IPS-20b (cell line): ENCODE results near the gene NELFA.
A peak's percentile ranks its signal among the peaks of the same experiment; 100 is the strongest.
"Not testable (repeated sequence)": the region's sequence is repeated elsewhere in the genome, so short reads cannot be mapped to it uniquely, and the experiment has no call there.

Experiments used
- H3K27ac ChIP-seq: one replicate; pipeline ENCODE4 v1.5.1; 2013; ENCODE audit warnings: low read length
- H3K27me3 ChIP-seq: 2 replicates; pipeline ENCODE4 v1.6.1; 2013; ENCODE audit warnings: mild to moderate bottlenecking, low read length, inconsistent platforms; ENCODE audit not compliant: insufficient read depth
- H3K36me3 ChIP-seq: 2 replicates; pipeline ENCODE4 v1.6.1; 2013; ENCODE audit warnings: low read depth, mild to moderate bottlenecking, inconsistent platforms, low read length, moderate library complexity; ENCODE audit not compliant: insufficient read depth
- H3K4me1 ChIP-seq: 2 replicates; pipeline ENCODE4 v1.6.1; 2013; ENCODE audit warnings: mild to moderate bottlenecking, control low read depth, inconsistent platforms, low read length, moderate library complexity; ENCODE audit not compliant: insufficient read depth
- H3K4me3 ChIP-seq: 2 replicates; pipeline ENCODE4 v1.5.1; 2013; ENCODE audit warnings: mild to moderate bottlenecking, low read length, inconsistent platforms
- H3K9ac ChIP-seq: 2 replicates; pipeline ENCODE4 v1.6.1; 2013; ENCODE audit warnings: low read depth, mild to moderate bottlenecking, inconsistent platforms, low read length, moderate library complexity
- H3K9me3 ChIP-seq: 2 replicates; pipeline ENCODE4 v1.6.1; 2013; ENCODE audit warnings: mild to moderate bottlenecking, low read depth, low read length, inconsistent platforms; ENCODE audit not compliant: insufficient read depth

The NELFA gene

DNA sequence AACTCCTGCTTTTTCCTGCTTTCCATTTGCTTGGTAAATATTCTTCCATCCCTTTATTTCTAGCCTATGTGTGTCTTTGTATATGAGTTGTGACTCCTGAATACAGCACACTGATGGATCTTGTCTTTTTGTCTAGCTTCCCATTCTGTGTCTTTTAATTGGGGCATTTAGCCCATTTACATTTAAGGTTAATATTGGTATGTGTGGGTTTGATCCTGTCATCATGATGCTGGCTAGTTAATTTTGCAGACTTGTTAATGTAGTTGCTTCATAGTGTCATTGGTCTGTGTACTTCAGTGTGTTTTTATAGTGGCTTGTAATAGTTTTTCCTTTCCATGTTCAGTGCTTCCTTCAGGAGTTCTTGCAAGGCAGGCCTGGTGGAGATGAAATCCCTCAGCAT lies 22.4 kb upstream of the NELFA start:
- H3K4me3 ChIP-seq, H3K36me3 ChIP-seq, H3K9ac ChIP-seq, H3K9me3 ChIP-seq, H3K27ac ChIP-seq, H3K4me1 ChIP-seq: not testable (repeated sequence)
- H3K27me3 ChIP-seq = peaks cover 48% of the 10 kb centered on the region

DNA sequence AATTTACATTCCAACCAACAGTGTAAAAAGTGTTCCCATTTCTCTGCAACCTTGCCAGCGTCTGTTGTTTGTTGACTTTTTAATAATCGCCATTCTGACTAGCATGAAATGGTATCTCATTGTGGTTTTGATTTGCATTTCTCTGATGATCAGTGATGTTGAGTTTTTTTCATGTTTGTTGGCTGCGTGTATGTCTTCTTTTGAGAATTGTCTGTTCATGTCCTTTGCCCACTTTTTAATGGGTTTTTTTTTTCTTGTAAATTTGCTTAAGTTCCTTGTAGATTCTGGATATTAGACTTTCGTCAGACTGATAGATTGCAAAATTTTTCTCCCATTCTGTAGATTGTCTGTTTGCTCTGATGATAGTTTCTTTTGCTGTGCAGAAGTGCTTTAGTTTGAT lies 18.3 kb upstream of the NELFA start:
- not testable (repeated sequence) for H3K27ac ChIP-seq, H3K36me3 ChIP-seq, H3K4me3 ChIP-seq, H3K9me3 ChIP-seq, H3K4me1 ChIP-seq, H3K9ac ChIP-seq
- H3K27me3 ChIP-seq = peaks cover 15% of the 10 kb centered on the region; the same call in 1 of the 2 replicates

DNA sequence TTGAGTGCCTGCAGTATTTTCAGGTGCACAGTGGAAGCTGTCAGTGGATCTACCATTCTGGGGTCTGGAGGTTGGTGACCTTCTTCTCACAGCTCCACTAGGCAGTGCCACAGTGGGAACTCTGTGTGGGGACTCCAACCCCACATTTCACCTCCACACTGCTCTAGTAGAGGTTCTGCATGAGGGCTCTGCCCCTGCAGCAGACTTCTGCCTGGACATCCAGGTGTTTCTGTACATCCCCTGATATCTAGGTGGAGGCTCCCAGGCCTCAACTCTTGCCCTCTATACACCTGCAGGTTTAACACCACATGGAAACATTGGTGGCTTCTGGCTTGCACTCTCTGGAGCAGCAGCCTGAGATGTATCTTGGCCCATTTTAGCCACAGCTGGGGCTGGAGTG lies 17.0 kb upstream of the NELFA start:
- H3K27me3 ChIP-seq = peaks cover 15% of the 10 kb centered on the region; the same call in 1 of the 2 replicates
- no peak overlapping the region for H3K27ac ChIP-seq
- H3K4me1 ChIP-seq = no peaks in the 10 kb centered on the region; the same call in 1 of the 2 replicates
- no peak overlapping the region for H3K9ac ChIP-seq
- H3K9me3 ChIP-seq = peaks cover 5% of the 10 kb centered on the region; the same call in 1 of the 2 replicates
- no peaks in the 10 kb centered on the region for H3K36me3 ChIP-seq
- H3K4me3 ChIP-seq = no peak overlapping the region

DNA sequence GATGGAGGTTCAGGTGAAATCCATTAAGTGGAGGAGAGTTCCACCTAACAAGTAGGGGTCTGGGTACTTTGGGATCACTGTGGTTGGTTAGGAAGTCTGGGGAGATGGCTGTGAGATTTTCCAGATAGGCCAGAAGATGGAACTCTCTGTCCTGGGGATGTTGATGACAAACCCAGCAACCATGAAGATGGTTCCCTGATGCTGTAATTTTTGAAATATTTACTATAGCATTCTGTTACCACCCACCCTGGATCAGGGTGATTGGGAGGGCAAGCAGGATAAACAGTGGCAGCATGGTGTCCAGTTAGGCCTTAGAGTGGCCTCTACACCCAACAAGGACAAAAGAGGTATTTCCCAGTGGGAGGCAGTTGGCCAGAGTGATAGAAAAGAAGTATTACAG lies 15.9 kb upstream of the NELFA start:
- Histone ChIP-seq H3K27ac (no peak overlapping the region), H3K36me3 (no peaks in the 10 kb centered on the region), H3K9me3 (peaks cover 5% of the 10 kb centered on the region; the same call in 1 of the 2 replicates), H3K4me3 (no peak overlapping the region), H3K27me3 (peaks cover 6% of the 10 kb centered on the region; the same call in 1 of the 2 replicates), H3K9ac (no peak overlapping the region), H3K4me1 (no peaks in the 10 kb centered on the region; the same call in 1 of the 2 replicates)

DNA sequence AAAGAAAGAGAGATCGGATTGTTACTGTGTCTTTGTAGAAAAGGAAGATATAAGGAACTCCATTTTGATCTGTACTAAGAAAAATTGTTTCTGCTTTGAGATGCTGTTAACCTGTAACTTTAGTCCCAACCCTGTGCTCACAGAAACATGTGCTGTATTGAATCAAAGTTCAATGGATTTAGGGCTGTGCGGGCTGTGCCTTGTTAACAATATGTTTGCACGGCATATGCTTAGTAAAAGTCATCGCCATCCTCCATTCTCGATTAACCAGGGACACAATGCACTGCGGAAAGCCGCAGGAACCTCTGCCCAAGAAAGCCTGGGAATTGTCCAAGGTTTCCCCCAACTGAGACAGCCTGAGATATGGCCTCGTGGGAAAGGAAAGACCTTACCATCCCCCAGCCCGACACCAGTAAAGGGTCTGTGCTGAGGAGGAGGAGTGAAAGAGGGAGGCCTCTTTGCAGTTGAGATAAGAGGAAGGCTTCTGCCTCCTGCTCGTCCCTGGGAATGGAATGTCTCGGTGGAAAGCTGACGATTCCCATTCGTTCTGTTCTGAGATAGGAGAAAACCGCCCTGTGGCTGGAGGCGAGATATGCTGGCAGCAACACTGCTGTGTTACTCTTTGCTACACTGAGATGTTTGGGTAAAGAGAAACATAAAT lies 12.7 kb upstream of the NELFA start:
- H3K9me3 ChIP-seq, H3K4me1 ChIP-seq, H3K9ac ChIP-seq, H3K27ac ChIP-seq, H3K4me3 ChIP-seq, H3K27me3 ChIP-seq, H3K36me3 ChIP-seq: not testable (repeated sequence)

DNA sequence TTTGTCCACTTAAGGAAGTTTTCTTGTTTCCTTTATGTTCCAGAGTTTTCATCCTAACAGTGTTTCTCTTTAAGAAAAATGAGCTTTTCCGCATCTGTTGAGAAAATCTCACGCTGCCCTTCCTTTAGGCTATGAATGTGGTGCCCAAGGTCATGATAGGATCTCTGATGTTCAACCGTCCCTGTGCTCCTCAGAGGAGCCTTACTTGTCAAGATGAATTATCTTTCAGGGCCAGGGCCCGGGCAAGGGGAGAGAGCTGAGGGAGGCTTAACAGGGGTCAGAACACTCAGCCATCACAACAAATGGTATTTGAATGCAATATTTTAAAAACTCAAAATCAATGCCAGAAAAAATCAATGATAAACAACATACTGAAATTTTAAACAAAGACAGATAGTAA lies 6.2 kb upstream of the NELFA start:
- Histone ChIP-seq H3K27ac (no peak overlapping the region), H3K9me3 (no peaks in the 10 kb centered on the region), H3K27me3 (peaks cover 4% of the 10 kb centered on the region), H3K4me1 (no peaks in the 10 kb centered on the region), H3K4me3 (no peak overlapping the region), H3K9ac (no peak overlapping the region), H3K36me3 (no peaks in the 10 kb centered on the region)

DNA sequence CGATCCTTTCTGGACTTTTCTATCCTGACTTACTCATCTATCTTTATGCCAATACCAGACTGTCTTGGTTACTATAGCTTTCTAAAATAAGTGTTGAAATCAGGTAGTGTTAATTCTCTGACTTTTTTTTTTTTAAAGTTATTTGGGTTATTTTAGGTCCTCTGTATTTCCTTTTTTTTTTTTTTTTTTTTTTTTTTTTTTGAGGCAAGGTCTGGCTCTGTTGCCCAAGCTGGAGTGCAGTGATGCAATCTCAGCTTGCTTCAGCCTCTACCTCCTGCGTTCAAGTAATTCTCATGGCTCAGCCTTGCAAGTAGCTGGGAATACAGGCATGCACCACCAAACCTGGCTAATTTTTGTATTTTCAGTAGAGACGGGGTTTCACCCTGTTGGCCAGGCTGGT lies 2.8 kb upstream of the NELFA start:
- no peak overlapping the region for H3K4me3 ChIP-seq
- peaks cover 5% of the 10 kb centered on the region; the same call in 1 of the 2 replicates for H3K36me3 ChIP-seq
- H3K27ac ChIP-seq = no peak overlapping the region
- peaks cover 3% of the 10 kb centered on the region; the same call in 1 of the 2 replicates for H3K4me1 ChIP-seq
- no peaks in the 10 kb centered on the region; the same call in 1 of the 2 replicates for H3K27me3 ChIP-seq
- H3K9ac ChIP-seq = no peak overlapping the region
- H3K9me3 ChIP-seq = no peaks in the 10 kb centered on the region

DNA sequence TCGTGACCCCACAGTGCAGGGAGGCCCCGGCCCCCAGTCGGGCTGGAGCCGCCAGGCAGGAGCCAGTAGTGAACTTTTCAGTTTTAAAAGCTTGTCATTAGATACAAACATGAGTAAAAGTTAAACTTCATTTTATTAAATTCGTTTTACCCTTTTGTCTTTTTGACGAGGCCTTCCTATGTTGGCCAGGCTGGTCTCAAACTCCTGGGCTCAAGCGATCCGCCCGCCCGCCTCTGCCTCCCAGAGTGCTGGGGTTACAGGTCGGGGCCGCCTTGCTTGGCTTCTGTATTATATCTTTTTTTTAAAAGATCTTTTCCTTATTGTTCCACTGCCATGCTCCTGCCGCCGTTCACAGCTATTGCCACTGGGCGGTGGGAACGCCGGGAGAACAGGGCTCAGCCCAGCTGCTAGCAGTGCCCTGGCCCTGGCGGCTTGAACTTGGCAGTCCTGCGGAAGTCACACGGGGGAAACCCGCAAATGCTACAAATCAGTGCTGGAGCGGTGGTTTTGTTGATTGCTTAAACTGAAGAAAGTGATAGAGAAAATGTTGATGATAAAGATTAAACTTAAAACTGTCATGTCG lies 968 bp upstream of the NELFA start:
- H3K9ac ChIP-seq = peak overlapping the region; percentile 97; the same call in 1 of the 2 replicates
- no peaks in the 10 kb centered on the region; the same call in 1 of the 2 replicates for H3K27me3 ChIP-seq
- no peaks in the 10 kb centered on the region for H3K9me3 ChIP-seq
- H3K27ac ChIP-seq = no peak overlapping the region
- H3K4me1 ChIP-seq = peaks cover 3% of the 10 kb centered on the region; the same call in 1 of the 2 replicates
- peak overlapping the region; percentile 93 for H3K4me3 ChIP-seq
- H3K36me3 ChIP-seq = peaks cover 21% of the 10 kb centered on the region

DNA sequence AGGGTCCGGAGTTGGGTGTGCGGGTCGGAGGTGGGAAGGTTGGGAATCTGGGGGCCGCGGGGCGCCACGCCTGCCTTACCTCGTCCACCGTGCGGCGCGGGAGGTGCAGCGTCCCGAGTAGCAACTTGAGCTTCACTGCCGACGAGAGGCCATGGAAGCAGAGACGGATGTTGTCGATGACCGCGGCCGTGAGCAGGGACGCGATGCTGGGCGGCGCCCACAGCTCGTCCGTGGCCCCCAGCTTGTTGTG lies 178 bp downstream of the NELFA start:
- peak overlapping the region; percentile 93 for H3K4me3 ChIP-seq
- H3K27me3 ChIP-seq = no peaks in the 10 kb centered on the region; the same call in 1 of the 2 replicates
- H3K9me3 ChIP-seq = no peaks in the 10 kb centered on the region
- H3K4me1 ChIP-seq = peaks cover 3% of the 10 kb centered on the region; the same call in 1 of the 2 replicates
- peak overlapping the region; percentile 84 for H3K27ac ChIP-seq
- peaks cover 22% of the 10 kb centered on the region for H3K36me3 ChIP-seq
- H3K9ac ChIP-seq = peak overlapping the region; percentile 97

- peaks cover 3% of the 10 kb centered on the region; the same call in 1 of the 2 replicates for H3K4me1 ChIP-seq
- peaks cover 28% of the 10 kb centered on the region for H3K36me3 ChIP-seq
- peak overlapping the region; percentile 93 for H3K4me3 ChIP-seq
- peak overlapping the region; percentile 84 for H3K27ac ChIP-seq
- no peaks in the 10 kb centered on the region; the same call in 1 of the 2 replicates for H3K27me3 ChIP-seq
- peak overlapping the region; percentile 97 for H3K9ac ChIP-seq
- H3K9me3 ChIP-seq = no peaks in the 10 kb centered on the region
These were observed 737 bp downstream of the NELFA start for GRCh38 chr4:2007804-2008670.

DNA sequence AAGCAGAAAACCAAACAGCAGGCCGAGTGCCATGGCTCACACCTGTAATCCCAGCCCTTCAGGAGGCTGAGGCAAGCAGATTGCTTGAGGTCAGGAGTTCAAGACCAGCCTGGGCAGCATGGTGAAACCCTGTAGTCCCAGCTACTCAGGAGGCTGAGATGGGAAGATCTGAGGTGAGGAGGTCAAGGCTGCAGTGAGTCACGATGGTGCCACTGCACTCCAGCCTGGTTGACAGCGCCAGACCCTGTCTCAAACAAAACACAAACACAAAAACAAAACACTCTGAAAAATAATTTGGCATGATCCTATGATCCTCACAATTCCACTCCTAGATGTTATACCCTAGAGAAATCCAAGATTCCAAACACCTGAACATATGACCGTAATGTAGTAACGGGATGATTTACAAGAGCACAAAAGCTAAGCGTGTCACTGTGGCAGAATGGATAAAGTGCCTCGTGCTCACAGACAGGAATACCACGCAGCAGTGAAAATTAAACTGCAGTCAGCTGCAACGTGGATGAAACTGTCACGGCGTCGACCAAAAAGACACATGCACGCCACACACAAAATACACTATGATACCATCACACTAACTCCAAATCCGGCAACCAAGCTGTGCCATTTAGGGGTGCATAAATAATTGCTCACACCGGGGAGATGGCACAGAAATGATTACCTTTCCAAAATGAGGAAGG lies 1.7 kb downstream of the NELFA start:
- Histone ChIP-seq H3K27ac (no peak overlapping the region), H3K9me3 (no peaks in the 10 kb centered on the region), H3K9ac (no peak overlapping the region), H3K36me3 (peaks cover 31% of the 10 kb centered on the region), H3K27me3 (no peaks in the 10 kb centered on the region; the same call in 1 of the 2 replicates), H3K4me3 (peak overlapping the region; percentile 93), H3K4me1 (peaks cover 3% of the 10 kb centered on the region; the same call in 1 of the 2 replicates)
